ENCODE results near the gene TEAD3.

Gene TEAD3

DNA sequence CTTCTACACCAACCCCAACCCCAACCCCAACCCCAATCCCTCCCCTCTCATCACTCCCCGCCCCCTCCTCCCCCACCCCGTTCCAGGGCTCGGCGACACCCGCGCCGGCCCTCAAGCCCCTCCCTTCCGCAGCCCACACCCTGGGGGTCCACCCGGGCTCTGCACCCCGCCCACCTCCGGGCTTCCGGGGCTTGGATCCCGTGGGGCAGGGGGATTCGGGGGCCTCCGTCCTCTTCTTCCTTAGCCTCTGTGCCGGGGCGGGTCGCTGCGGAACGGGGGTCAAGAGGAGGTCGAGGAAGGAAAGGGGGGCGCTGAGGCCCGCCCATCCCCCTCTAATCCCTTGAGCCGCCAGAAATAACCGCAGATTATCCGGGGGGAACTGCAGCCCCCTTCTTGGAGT, 15.1 kb upstream of the TEAD3 start:
- no peak for DNase-seq

DNA sequence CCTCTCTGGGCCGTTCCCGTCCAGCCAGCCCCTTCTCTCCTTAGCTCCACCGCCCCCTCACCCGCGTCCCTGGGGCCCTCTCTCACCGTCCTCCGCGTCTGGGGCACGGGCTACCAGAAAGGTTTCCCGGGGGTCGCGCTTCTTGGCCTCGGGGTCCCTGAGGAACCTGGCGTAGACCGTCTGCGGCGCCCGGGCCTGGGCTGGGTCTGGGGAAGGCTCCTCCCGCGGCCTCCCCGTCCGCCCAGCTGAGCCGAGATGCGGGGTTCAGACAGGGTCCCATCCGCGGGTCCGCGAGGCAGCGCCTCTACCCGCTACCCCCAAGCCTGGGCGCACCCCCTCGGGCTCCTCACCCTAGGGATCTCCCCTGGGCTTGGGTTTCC, 14.7 kb upstream of the TEAD3 start:
- DNase-seq: no peak

GRCh38 chr6:35510916-35511561, 14.2 kb upstream of the TEAD3 start:
- DNase-seq: no peak

GRCh38 chr6:35508542-35508941, 11.7 kb upstream of the TEAD3 start:
- no peak for DNase-seq

DNA sequence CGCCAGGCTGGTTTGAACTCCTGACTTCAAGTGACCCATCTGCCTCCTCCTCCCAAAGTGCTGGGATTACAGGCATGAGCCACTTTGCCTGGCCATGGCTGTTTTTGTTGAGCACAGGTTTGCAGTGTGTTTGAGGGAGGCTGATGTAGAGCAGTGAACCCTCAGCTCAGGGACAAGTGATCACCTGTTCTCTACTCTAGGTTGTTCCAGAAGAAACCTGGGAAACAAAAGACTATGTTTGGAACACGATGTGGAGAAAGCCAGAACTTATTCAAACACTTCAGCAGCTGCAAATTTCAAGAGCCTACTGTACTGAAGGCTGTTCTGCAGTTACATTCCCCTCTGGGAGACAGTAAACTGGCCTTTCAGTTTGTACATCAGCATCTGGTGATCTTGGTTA, 11.1 kb upstream of the TEAD3 start:
- no peak for DNase-seq

DNA sequence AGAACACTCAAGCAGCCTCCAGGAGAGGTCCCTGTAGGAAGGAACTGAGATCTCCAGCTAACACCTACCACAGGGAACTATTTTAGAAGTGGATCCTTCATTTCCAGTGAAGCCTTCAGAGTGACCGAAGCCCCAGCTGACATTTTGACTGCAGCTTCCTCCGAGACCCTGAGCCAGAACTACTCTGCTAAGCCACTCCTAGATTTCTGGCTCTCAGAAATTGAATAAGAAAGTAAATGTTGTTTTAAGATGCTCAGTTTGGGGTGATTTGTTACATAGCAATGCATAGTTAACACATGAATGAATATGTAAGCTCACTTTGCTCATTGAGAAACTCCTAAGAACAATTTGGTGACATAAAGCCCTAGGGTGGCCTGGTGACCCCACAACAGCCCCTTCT, 10.3 kb upstream of the TEAD3 start:
- DNase-seq: no peak

GRCh38 chr6:35506536-35506935, 9.7 kb upstream of the TEAD3 start:
- no peak for DNase-seq

DNA sequence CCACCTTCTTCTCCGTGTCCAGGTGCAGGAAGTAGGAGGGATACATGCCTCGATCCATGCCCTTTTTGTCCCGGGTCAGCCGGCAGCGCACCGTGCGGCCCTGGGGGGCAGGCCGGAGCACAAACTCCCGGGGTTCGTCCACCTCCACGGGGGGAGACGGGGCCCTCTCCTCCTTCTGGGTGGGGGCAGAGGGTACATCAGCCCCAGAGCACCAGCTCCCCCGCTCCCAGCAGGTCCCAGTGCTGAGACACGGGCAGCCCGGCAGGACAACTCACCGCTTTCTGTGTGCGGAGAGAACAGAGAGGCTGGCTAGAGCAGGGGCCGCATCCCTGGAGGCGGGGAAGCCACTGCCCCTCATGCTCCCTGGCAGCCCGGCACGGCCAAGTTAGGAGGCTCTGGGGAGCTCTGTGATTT, 9.1 kb upstream of the TEAD3 start:
- DNase-seq: no peak

- DNase-seq: no peak
Measured at GRCh38 chr6:35503534-35503933, 6.7 kb upstream of the TEAD3 start.

DNA sequence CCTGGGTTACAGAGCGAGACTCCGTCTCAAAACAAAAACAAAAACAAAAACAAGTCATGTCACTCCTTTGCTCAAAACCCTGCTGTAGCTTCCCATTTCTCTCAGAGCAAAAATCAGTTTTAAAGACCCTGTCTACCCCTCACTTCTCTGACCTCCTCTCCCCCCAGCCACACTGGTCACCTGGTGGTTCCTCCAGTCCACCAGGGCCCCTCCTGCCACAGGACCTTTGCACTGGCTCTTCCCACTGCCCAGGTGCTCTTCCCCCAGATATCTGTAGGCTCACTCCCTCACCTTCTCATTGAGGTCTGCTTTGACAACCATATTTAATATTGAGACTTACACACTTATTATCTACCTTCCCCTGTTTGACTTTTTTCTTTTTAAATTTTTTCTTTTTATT, 4.9 kb upstream of the TEAD3 start:
- no peak for DNase-seq

- no peak for DNase-seq
Measured at GRCh38 chr6:35500782-35501181, 3.9 kb upstream of the TEAD3 start.

GRCh38 chr6:35499372-35499771, 2.5 kb upstream of the TEAD3 start:
- no peak for DNase-seq

DNA sequence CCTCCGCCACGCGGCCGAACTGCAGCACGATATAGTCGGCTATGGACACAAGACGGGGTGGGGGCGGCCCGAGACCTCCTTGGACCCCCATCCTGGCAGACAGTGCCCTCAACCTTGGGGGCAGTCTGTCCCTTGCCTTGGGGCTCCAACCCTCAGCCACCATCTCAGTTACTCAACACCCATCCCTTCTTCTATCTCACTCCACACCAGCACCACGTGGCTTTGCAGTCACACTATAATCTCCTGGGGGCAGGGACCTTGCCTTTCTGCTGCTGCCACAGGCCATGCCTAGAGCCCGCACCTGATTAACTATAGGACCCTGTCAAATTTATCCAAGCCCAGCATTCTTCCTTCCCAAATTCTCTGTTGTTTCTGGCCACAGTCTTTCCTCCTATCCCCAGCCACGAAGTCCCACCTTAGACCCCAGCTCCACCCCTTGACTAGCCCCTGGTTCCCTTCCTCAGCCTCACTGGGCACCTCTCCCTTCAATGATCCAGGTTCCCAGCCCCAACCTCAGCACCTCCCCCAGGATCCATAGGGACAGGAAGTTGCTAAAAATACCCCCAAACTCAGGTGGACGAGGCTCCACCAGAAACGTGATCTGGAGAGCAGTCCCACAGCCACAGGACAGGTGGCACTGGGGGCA, 1.7 kb upstream of the TEAD3 start:
- no peak for DNase-seq

- DNase-seq: peak; percentile 42
Measured at GRCh38 chr6:35497571-35498421, 917 bp upstream of the TEAD3 start.

DNA sequence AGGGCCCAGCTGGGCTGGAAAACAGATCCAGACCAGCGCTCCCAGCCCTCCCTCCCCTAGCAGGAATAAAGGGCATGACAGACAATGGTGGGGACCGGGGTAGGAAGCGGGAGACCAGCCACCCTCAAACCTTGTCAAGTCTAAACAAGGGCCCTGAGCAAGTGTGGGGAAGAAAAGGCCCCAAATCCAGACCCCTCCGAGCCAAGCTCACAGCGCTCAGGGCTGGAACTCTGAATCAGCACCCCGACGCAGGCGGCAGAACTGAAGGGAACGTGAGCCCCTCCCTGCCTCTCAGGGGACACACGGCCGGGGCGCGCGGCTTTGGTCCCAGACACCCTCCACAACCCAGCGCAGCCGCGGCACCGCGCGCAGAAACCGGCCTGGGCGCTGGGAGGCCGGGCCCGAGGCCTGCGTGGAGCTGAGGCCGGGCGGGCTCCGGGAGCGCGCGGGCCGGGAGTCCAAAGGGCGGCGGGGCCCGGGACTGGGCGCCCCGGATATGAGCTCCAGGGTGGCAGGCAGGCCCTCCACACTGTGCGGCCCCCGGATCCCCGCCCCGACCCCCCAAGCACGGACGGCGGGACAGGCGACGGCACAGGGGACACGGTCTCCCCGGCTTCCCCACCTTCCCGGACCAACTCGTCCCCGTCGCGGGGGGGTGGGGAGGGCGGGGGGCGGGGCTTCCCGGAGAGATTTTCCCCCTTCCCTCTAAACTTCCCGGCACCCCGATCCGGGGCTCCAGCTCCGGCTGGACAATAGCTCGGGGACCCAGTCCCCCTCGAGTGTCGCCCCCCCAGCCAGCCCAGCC, 641 bp downstream of the TEAD3 start:
- no peak for DNase-seq

DNA sequence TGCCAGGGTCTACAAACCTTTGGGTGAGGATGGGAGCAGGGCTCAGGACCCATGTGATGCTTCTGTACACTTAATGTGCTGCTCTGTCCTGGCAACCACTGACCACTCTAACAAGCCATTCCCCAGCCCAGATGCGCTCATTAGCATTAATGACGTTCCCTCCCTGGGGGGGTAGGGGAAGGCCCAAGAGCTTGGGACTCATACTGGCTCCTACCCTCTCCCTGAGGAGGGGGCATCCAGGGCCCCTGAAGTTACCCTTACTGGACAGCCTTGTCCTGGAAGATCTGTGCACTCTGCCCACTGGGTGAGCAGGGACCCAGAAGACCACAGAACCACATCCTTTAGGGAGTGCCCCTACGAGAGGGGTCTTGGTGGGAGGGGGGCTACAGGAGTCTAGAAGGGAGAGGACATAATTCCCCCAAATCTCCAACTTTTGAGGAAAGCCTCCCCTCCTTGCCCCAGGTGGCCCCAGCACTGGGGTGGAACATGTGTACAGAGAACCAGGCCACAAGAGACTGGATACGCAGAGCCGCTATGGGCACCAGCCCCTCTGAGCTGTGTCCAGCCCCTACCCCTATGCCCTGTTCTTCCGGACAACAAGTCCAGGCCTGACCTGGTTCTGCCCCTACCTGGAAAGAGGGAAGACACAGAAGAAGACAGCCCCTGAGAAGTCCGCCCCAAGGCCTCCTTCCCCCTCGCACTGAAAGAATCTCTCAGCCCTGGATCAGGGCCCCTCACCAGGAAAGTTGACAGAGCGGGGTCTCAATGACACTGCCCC, 1.4 kb downstream of the TEAD3 start:
- DNase-seq: no peak

DNA sequence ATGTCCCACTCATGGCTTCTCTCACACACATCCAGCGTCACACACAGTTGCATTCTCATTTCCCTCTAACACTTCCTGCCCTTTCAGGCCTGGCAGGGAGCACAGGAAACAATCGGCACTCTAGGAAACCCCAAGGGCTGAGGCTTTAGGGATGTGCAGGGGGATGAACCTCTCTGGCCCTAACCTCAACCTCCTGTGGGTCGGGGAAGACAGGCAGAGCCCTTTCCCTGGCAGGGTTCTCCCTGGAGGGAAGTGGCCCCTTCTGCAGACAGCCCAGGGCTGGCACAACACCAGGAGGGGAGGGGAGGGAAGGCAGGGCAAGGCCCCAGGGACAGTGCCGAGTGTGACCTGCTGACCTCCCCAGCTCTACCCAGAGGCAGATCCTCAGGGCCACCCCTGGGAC, 2.7 kb downstream of the TEAD3 start:
- no peak for DNase-seq

- DNase-seq: no peak
Measured at GRCh38 chr6:35493307-35493983, 3.4 kb downstream of the TEAD3 start.

GRCh38 chr6:35492974-35493284, 4.0 kb downstream of the TEAD3 start:
- DNase-seq: no peak

- no peak for DNase-seq
Measured at GRCh38 chr6:35492258-35492973, 4.5 kb downstream of the TEAD3 start.

DNA sequence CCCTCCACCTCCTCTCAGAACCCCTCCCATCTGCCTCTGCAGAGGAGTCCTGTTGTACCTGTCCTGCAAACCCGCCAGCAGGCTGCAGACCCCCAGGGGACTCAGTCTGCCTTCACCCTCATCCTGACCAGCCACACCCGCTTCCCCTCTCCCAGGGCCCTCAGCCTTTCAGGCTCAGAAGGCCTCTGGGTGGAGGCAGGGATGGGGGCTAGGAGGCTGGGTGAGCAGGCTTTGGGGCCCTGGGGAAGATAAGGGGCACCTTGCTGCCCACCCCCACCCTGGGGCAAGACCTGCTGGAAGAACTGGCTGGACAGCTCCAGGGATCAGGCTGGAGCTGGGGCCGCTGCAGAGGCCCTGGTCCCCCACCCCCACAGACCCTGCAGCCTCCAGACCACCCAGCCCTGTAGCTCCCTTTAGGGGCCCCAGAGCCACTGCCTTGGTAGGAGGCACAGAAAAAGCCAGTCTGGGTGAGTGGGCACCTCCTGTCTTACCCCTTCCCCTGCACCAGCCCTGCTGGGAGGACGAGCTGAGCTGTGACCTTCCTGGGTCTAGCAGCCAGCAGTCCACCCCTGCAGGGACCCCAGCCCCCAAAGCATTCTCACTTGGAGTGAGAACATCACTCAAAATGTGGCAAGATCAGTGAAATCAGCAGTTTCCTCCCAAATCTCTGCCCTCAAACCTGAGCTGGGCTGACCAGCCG, 5.2 kb downstream of the TEAD3 start:
- no peak for DNase-seq

Data from NCI-H2227 treated with DMSO at 0.1 percent for 48 hours (cell line).